Fibroblast of skin of left biceps (primary cell): ENCODE measurements around the gene TTC32.
A peak's percentile ranks its signal among the peaks of the same experiment; 100 is the strongest.
"Not testable (repeated sequence)": the region's sequence is repeated elsewhere in the genome, so short reads cannot be mapped to it uniquely, and the experiment has no call there.

ENCODE experiments used
- DNase-seq, 2 experiments: peaks; one replicate each; pipeline ENCODE4 v3.0.0-alpha.2; 2013; ENCODE audit warnings: low read depth in 2 of 2

Gene TTC32

GRCh38 chr2:19901442-19902215 is at the start of gene TTC32:
TSS of gene TTC32 (minus strand) at chr2:19901983. CDS start at chr2:19901854, 129 bp downstream.
- peak; percentile 85 to 87 for DNase-seq

GRCh38 chr2:19949071-19949470 is 47.3 kb upstream of the TTC32 start:
- DNase-seq: peak; percentile 14 to 28

- DNase-seq: no peak
Measured at GRCh38 chr2:19947184-19947940, 45.6 kb upstream of the TTC32 start.

- DNase-seq: no peak
Measured at GRCh38 chr2:19944205-19944845, 42.5 kb upstream of the TTC32 start.

GRCh38 chr2:19943189-19943588 is 41.4 kb upstream of the TTC32 start:
- no peak for DNase-seq

GRCh38 chr2:19942199-19942598 is 40.4 kb upstream of the TTC32 start:
- DNase-seq: no peak

- DNase-seq: no peak
Measured at GRCh38 chr2:19937004-19937403, 35.2 kb upstream of the TTC32 start.

- no peak for DNase-seq
Measured at GRCh38 chr2:19936203-19936602, 34.4 kb upstream of the TTC32 start.

- DNase-seq: peak in 1 of 2 experiments; percentile 31
Measured at GRCh38 chr2:19933351-19933981, 31.7 kb upstream of the TTC32 start.

- DNase-seq: no peak
Measured at GRCh38 chr2:19932928-19933327, 31.1 kb upstream of the TTC32 start.

- no peak for DNase-seq
Measured at GRCh38 chr2:19929226-19929625, 27.4 kb upstream of the TTC32 start.

- DNase-seq: not testable (repeated sequence)
Measured at GRCh38 chr2:19927816-19928215, 26.0 kb upstream of the TTC32 start.

- not testable (repeated sequence) for DNase-seq
Measured at GRCh38 chr2:19924526-19924925, 22.7 kb upstream of the TTC32 start.

GRCh38 chr2:19922188-19922587 is 20.4 kb upstream of the TTC32 start:
- not testable (repeated sequence) for DNase-seq

GRCh38 chr2:19916385-19916950 is 14.7 kb upstream of the TTC32 start:
- no peak for DNase-seq

GRCh38 chr2:19914266-19914975 is 12.6 kb upstream of the TTC32 start:
- DNase-seq: no peak

GRCh38 chr2:19911808-19912509 is 10.2 kb upstream of the TTC32 start:
- no peak for DNase-seq

GRCh38 chr2:19902216-19902740 is 495 bp upstream of the TTC32 start:
- no peak for DNase-seq

- DNase-seq: no peak
Measured at GRCh38 chr2:19900931-19901441, 797 bp downstream of the TTC32 start.
